ENCODE data around the gene PTPRC.

DNA sequence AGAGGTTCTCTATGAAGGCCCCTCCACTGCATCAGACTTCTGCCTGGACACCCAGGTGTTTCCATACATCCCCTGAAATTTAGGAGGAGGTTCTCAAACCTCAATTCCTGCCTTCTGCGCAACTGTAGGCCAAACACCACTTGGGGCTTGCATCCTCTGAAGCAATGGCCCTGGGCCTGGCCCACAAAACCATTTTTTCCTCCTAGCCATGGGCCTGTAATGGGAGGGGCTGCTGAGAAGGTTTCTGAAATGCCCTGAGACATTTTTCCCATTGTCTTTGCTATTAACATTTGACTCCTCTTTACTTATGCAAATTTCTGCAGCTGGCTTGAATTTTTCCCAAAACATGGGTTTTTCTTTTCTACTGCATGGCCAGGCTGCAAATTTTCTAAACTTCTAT lies 37.9 kb upstream of the PTPRC start:
- no peak for TF ChIP-seq POLR2AphosphoS5 (IDR thresholded peaks at IDR 0.05)
- TF ChIP-seq, protein P1, sequence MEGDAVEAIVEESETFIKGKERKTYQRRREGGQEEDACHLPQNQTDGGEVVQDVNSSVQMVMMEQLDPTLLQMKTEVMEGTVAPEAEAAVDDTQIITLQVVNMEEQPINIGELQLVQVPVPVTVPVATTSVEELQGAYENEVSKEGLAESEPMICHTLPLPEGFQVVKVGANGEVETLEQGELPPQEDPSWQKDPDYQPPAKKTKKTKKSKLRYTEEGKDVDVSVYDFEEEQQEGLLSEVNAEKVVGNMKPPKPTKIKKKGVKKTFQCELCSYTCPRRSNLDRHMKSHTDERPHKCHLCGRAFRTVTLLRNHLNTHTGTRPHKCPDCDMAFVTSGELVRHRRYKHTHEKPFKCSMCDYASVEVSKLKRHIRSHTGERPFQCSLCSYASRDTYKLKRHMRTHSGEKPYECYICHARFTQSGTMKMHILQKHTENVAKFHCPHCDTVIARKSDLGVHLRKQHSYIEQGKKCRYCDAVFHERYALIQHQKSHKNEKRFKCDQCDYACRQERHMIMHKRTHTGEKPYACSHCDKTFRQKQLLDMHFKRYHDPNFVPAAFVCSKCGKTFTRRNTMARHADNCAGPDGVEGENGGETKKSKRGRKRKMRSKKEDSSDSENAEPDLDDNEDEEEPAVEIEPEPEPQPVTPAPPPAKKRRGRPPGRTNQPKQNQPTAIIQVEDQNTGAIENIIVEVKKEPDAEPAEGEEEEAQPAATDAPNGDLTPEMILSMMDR (IDR thresholded peaks at IDR 0.05): no peak

Measured in suprapubic skin (tissue), 3 donors.